Measurements from ENCODE around the gene B3GALNT2.

DNA sequence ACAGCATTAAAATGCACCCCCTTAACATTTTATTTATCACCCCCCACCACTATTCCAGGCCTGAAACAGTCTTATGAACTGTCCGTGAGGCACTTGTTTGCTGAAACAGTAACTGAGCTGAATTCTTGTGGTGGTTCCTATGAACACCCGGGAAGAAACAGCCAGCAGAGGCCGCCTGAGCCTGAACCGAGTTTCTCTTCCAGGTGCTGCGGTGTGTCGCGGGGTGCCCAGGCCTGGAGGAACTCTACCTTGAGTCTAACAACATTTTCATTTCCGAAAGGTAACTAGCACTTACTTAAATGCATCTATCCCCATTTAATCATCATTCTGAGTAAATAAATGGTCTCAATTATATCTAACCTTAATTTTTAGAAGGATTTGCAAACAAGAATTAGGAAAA is 70.3 kb downstream of the B3GALNT2 start:
- TF ChIP-seq, protein P1, sequence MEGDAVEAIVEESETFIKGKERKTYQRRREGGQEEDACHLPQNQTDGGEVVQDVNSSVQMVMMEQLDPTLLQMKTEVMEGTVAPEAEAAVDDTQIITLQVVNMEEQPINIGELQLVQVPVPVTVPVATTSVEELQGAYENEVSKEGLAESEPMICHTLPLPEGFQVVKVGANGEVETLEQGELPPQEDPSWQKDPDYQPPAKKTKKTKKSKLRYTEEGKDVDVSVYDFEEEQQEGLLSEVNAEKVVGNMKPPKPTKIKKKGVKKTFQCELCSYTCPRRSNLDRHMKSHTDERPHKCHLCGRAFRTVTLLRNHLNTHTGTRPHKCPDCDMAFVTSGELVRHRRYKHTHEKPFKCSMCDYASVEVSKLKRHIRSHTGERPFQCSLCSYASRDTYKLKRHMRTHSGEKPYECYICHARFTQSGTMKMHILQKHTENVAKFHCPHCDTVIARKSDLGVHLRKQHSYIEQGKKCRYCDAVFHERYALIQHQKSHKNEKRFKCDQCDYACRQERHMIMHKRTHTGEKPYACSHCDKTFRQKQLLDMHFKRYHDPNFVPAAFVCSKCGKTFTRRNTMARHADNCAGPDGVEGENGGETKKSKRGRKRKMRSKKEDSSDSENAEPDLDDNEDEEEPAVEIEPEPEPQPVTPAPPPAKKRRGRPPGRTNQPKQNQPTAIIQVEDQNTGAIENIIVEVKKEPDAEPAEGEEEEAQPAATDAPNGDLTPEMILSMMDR (IDR thresholded peaks at IDR 0.05 in 4 of 5, conservative IDR thresholded peaks at IDR 0.05 in 1 of 5), result no peak
- TF ChIP-seq POLR2A (IDR thresholded peaks at IDR 0.05), result no peak
